Prostate gland (tissue), 1 donor: Measurements from ENCODE around the gene AP5B1.

Source experiments
- POLR2A ChIP-seq: fragments of 450-650 bp; IDR thresholded peaks from one replicate; pipeline ENCODE4 v1.6.1; 2016; ENCODE audit warnings: antibody characterized with exemption, mild to moderate bottlenecking
- POLR2AphosphoS5 ChIP-seq: sonication (generic); formaldehyde crosslinking; IDR thresholded peaks from one replicate; pipeline ENCODE4 v1.6.1; 2017; ENCODE audit warnings: antibody characterized with exemption

DNA sequence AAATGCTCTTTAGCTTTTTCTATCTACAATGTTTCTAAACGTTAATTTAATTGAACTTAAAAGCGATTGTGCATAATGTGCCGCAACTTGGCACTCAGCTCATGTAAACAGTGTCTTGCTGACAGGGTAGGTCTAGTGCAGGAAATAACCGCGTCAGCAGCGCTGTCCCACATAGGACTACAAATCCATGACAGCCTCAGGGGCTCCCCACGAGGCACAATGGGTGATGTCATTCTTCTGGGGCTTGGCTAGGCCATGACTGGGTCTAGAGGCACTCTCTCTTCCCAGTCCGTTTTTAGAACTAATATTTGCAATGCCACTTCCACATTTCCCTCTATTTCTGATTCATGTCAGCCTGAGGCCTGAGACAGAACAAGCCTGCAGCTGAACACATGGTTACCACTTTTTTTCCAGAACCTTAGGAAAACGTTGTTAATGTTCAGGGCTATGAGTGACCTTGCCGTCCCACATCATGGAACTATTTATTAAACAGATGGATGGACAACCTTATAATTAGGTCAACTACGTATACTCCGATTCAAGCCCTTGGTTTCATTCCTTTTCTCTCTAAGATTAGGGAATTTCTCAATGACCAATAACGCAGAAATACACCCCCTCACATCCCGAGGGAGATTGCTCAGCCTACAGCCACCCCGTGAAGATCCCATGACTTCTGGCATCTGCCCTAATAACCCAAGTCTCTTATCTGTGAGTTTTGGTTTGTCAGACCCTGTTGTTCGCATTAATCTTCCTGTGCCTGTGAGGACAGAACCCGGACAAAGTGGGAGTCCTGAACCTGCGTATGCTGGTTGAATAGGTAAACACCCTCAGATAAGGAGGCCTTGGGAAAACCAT lies 33.6 kb upstream of the AP5B1 start:
- TF ChIP-seq POLR2AphosphoS5 (no peak), POLR2A (no peak)
